HCT116 (cell line): ENCODE measurements around the gene CMIP. TPM values are rescaled to one million over a fixed set of nuclear protein-coding genes. Genes with fewer than 3 reads are reported as not detected.
A peak's percentile ranks its signal among the peaks of the same experiment; 100 is the strongest.

Experiments
- ATAC-seq: fragments of 200-7000 bp; cut with Tn5 transposase; 2 replicates; pipeline ENCODE4 v1.9.1; 2020; ENCODE audit warnings: mild to moderate bottlenecking, moderate library complexity
- BruUV-seq: library from RNA; stranded (reverse); fragments of 400-500 nt; replicated peaks from 2 replicates; lab custom pipeline; 2021; lab: Mats Ljungman, UMichigan
- CTCF ChIA-PET: fragments of 300-600 bp; sonication (Branson Sonifier 250); formaldehyde crosslinking; loops from one replicate; lab custom pipeline; 2021; ENCODE audit warnings: antibody characterized with exemption; lab: Charles Lee
- POLR2A ChIA-PET: fragments of 300-600, 350-600 bp; sonication (Branson Sonifier 250); formaldehyde crosslinking; loops from one replicate; lab custom pipeline; 2021; ENCODE audit warnings: antibody characterized with exemption; lab: Charles Lee
- RAD21 ChIA-PET, 2 experiments: fragments of 300-600 bp; sonication (Branson Sonifier 250); formaldehyde crosslinking; loops; one replicate each; lab custom pipeline; 2023; ENCODE audit warnings: low total read pairs in 2 of 2; ENCODE audit not compliant: uncharacterized antibody in 2 of 2, unreplicated experiment in 2 of 2, low non-redundant PET in 1 of 2; lab: Charles Lee
- DNase-seq: peaks from one replicate; pipeline ENCODE4 v3.0.0-alpha.2; 2010; ENCODE audit warnings: low read depth, low spot score
- H2AFZ ChIP-seq: fragments of 200-600 bp; shearing (Covaris generic), sonication (generic); 2 replicates; pipeline ENCODE4 v1.6.1; 2017; ENCODE audit warnings: low read depth, mixed run types, mixed read lengths, antibody characterized with exemption, low read length; ENCODE audit not compliant: poor library complexity, severe bottlenecking
- H3K27ac ChIP-seq: 2 replicates; pipeline ENCODE4 v1.5.1; 2012; ENCODE audit warnings: low read depth, low read length
- H3K27me3 ChIP-seq: fragments of 200-600 bp; sonication (generic); 2 replicates; pipeline ENCODE4 v1.6.1; 2016; ENCODE audit warnings: mixed run types, low read length, mixed read lengths; ENCODE audit not compliant: insufficient read depth
- H3K36me3 ChIP-seq, 2 experiments: fragments of 200-500 bp in 1 of 2; fragments of 200-600 bp in 1 of 2; sonication (Bioruptor generic) in 1 of 2; sonication (generic) in 1 of 2; 2 replicates each; pipeline versions ENCODE4 v1.5.1 to v1.6.1; 2014 to 2016; ENCODE audit warnings: low read length in 2 of 2, inconsistent platforms in 1 of 2, mixed read lengths in 1 of 2, mixed run types in 1 of 2; ENCODE audit not compliant: insufficient read depth in 2 of 2, control insufficient read depth in 1 of 2
- H3K4me1 ChIP-seq, 2 experiments: fragments of 200-600 bp in 1 of 2; sonication (generic) in 1 of 2; 2 replicates each; pipeline versions ENCODE4 v1.5.1 to v1.6.1; 2012 to 2017; ENCODE audit warnings: low read length in 2 of 2, inconsistent platforms in 1 of 2, mild to moderate bottlenecking in 1 of 2, mixed read lengths in 1 of 2, mixed run types in 1 of 2, moderate library complexity in 1 of 2; ENCODE audit not compliant: insufficient read depth in 2 of 2, control insufficient read depth in 1 of 2
- H3K4me2 ChIP-seq: fragments of 200-600 bp; sonication (generic); 2 replicates; pipeline ENCODE4 v1.6.1; 2017; ENCODE audit warnings: mixed run types, low read length, mixed read lengths
- H3K4me3 ChIP-seq, 2 experiments: fragments of 200-600 bp in 1 of 2; sonication (generic) in 1 of 2; replicated peaks in 1 of 2; 2 replicates each; pipeline ENCODE4 v1.5.1; 2011 to 2016; ENCODE audit warnings: low read length in 2 of 2, control low read depth in 1 of 2, low read depth in 1 of 2, mild to moderate bottlenecking in 1 of 2, mixed read lengths in 1 of 2, mixed run types in 1 of 2
- H3K79me2 ChIP-seq: fragments of 200-600 bp; sonication (generic); 2 replicates; pipeline ENCODE4 v1.6.1; 2017; ENCODE audit warnings: mild to moderate bottlenecking, mixed run types, low read length, moderate library complexity, mixed read lengths; ENCODE audit not compliant: insufficient read depth
- H3K9ac ChIP-seq: fragments of 200-600 bp; sonication (generic); 2 replicates; pipeline ENCODE4 v1.6.1; 2016; ENCODE audit warnings: low read length, mixed read lengths
- H3K9me2 ChIP-seq: fragments of 200-600 bp; sonication (generic), shearing (Covaris generic); 2 replicates; pipeline ENCODE4 v1.6.1; 2017; ENCODE audit warnings: mixed run types, mild to moderate bottlenecking, moderate library complexity; ENCODE audit not compliant: insufficient read depth
- H3K9me3 ChIP-seq, 2 experiments: fragments of 200-500 bp in 1 of 2; fragments of 200-600 bp in 1 of 2; sonication (Bioruptor generic) in 1 of 2; sonication (generic) in 1 of 2; 2 replicates each; pipeline ENCODE4 v1.6.1; 2014 to 2017; ENCODE audit warnings: low read length in 2 of 2, mixed read lengths in 2 of 2, inconsistent platforms in 1 of 2, low read depth in 1 of 2, mild to moderate bottlenecking in 1 of 2, mixed run types in 1 of 2, moderate library complexity in 1 of 2; ENCODE audit not compliant: control insufficient read depth in 1 of 2, insufficient read depth in 1 of 2
- H4K20me1 ChIP-seq: fragments of 200-600 bp; sonication (generic), shearing (Covaris generic); 2 replicates; pipeline ENCODE4 v1.6.1; 2017; ENCODE audit warnings: mixed run types, mild to moderate bottlenecking, moderate library complexity; ENCODE audit not compliant: insufficient read depth
- ATF3 ChIP-seq: IDR thresholded peaks from 2 replicates; pipeline ENCODE4 v1.6.1; 2012
- CEBPB ChIP-seq: IDR thresholded peaks from 2 replicates; pipeline ENCODE4 v1.6.1; 2012; ENCODE audit warnings: low read depth
- CTCF ChIP-seq, 3 experiments: fragments of 200-600 bp in 1 of 3; sonication (generic) in 1 of 3; IDR thresholded peaks in 2 of 3; conservative IDR thresholded peaks in 1 of 3; 2 replicates each; pipeline ENCODE4 v1.5.1; 2012 to 2017; ENCODE audit warnings: low read depth in 2 of 3, low read length in 2 of 3, antibody characterized with exemption in 1 of 3, borderline replicate concordance in 1 of 3, control low read depth in 1 of 3, mild to moderate bottlenecking in 1 of 3, mixed read lengths in 1 of 3, mixed run types in 1 of 3, moderate library complexity in 1 of 3; ENCODE audit not compliant: insufficient read depth in 1 of 3
- EGR1 ChIP-seq: IDR thresholded peaks from 2 replicates; pipeline ENCODE4 v1.6.1; 2012; ENCODE audit warnings: low read depth
- JUND ChIP-seq: IDR thresholded peaks from 2 replicates; pipeline ENCODE4 v1.6.1; 2012
- POLR2A ChIP-seq: IDR thresholded peaks from 2 replicates; pipeline ENCODE4 v1.7.0; 2011; ENCODE audit warnings: borderline replicate concordance; ENCODE audit not compliant: insufficient read depth, insufficient read length; ENCODE audit errors: extremely low read depth
- REST ChIP-seq: IDR thresholded peaks from 2 replicates; pipeline ENCODE4 v1.6.1; 2012; ENCODE audit warnings: low read depth
- SIN3A ChIP-seq: IDR thresholded peaks from 2 replicates; pipeline ENCODE4 v1.6.1; 2012; ENCODE audit warnings: low read depth
- SP1 ChIP-seq: IDR thresholded peaks from 2 replicates; pipeline ENCODE4 v1.6.1; 2012; ENCODE audit warnings: low read depth
- YY1 ChIP-seq: IDR thresholded peaks from 2 replicates; pipeline ENCODE4 v1.6.1; 2011; ENCODE audit warnings: low read length, low read depth, moderate library complexity, mild to moderate bottlenecking; ENCODE audit not compliant: insufficient replicate concordance; ENCODE audit errors: extremely low read depth
- intact Hi-C: fragments of 100-400 bp; cut with micrococcal nuclease; formaldehyde crosslinking; loops from 2 replicates; pipeline ENCODE4 v1.10.0; 2022
- total RNA-seq: library from RNA; stranded (reverse); gene quantifications from one replicate; pipeline ENCODE4 v1.2.1, GENCODE V29; 2021; ENCODE audit not compliant: unreplicated experiment

The CMIP gene
- total RNA-seq, 1 experiment from 2014 or later, result 64.6 TPM

- peak overlapping the region; percentile 83; the same call in 1 of the 2 replicates for H3K4me2 ChIP-seq
- no peaks in the 10 kb centered on the region for H3K27me3 ChIP-seq
- H4K20me1 ChIP-seq, result no peaks in the 10 kb centered on the region; the same call in 1 of the 2 replicates
- H3K36me3 ChIP-seq, result no peaks in the 10 kb centered on the region; a peak in 1 of 4 replicates
- TF ChIP-seq EGR1 (no peak), CTCF (IDR thresholded peaks at IDR 0.05 in 2 of 3, conservative IDR thresholded peaks at IDR 0.05 in 1 of 3; ENCODE audit: borderline replicate concordance in 1 of 3, insufficient read depth in 1 of 3, low read depth in 2 of 3, low read length in 2 of 3) (no peak), CEBPB (no peak), ATF3 (no peak), SIN3A (no peak), JUND (no peak), YY1 (no peak), REST (no peak), POLR2A (no peak), SP1 (no peak)
- H2AFZ ChIP-seq, result no peak overlapping the region
- no peaks in the 10 kb centered on the region for H3K9me2 ChIP-seq
- H3K4me1 ChIP-seq, result peaks cover 22 to 59% of the 10 kb centered on the region in 2 experiments
- H3K9ac ChIP-seq, result peak overlapping the region; percentile 57; the same call in 1 of the 2 replicates
- H3K4me3 ChIP-seq, result no peak overlapping the region
- no TSS peak for BruUV-seq
- H3K9me3 ChIP-seq, result no peaks in the 10 kb centered on the region
- intact Hi-C loops, result no loop called here
- no peak for DNase-seq
- ChIA-PET POLR2A (no interaction called here), RAD21 (no interaction called here), CTCF (no interaction called here)
- H3K79me2 ChIP-seq, result peaks cover 97% of the 10 kb centered on the region
- no peak overlapping the region for H3K27ac ChIP-seq
- no peak for ATAC-seq
Measured at GRCh38 chr16:81567087-81567486, 122.5 kb downstream of the CMIP start.
